ENCODE results near the gene MMP25.

Gene MMP25

GRCh38 chr16:3045758-3046640 is at the start of gene MMP25:
TSS of gene MMP25 (plus strand) at chr16:3046561. CDS start at chr16:3046918, 357 bp downstream.
- DNase-seq, result no peak

- DNase-seq, result no peak
These were observed 46.4 kb upstream of the MMP25 start for GRCh38 chr16:2999929-3000328.

GRCh38 chr16:3000540-3000939 is 45.8 kb upstream of the MMP25 start:
- no peak for DNase-seq

GRCh38 chr16:3001316-3001715 is 45.0 kb upstream of the MMP25 start:
- no peak for DNase-seq

GRCh38 chr16:3003582-3004270 is 42.6 kb upstream of the MMP25 start:
- DNase-seq, result peak; percentile 95

GRCh38 chr16:3004319-3004718 is 42.0 kb upstream of the MMP25 start:
- no peak for DNase-seq

- no peak for DNase-seq
These were observed 41.5 kb upstream of the MMP25 start for GRCh38 chr16:3004781-3005284.

GRCh38 chr16:3007059-3007956 is 39.1 kb upstream of the MMP25 start:
- DNase-seq, result no peak

- no peak for DNase-seq
These were observed 38.2 kb upstream of the MMP25 start for GRCh38 chr16:3007957-3008689.

GRCh38 chr16:3008690-3009037 is 37.7 kb upstream of the MMP25 start:
- no peak for DNase-seq

- DNase-seq, result no peak
These were observed 36.6 kb upstream of the MMP25 start for GRCh38 chr16:3009568-3010390.

- DNase-seq, result no peak
These were observed 35.9 kb upstream of the MMP25 start for GRCh38 chr16:3010510-3010909.

GRCh38 chr16:3012246-3012645 is 34.1 kb upstream of the MMP25 start:
- no peak for DNase-seq

- DNase-seq, result no peak
These were observed 33.4 kb upstream of the MMP25 start, which contains the start of gene CLDN9 for GRCh38 chr16:3012828-3013420. TSS of gene CLDN9 (plus strand) at chr16:3012923. CDS start at chr16:3013363, 440 bp downstream.

GRCh38 chr16:3013491-3013951 is 32.8 kb upstream of the MMP25 start:
- DNase-seq, result no peak

- no peak for DNase-seq
These were observed 32.2 kb upstream of the MMP25 start for GRCh38 chr16:3013998-3014690.

GRCh38 chr16:3014971-3015370 is 31.4 kb upstream of the MMP25 start:
- no peak for DNase-seq

- DNase-seq, result no peak
These were observed 30.4 kb upstream of the MMP25 start for GRCh38 chr16:3015865-3016521.

- DNase-seq, result no peak
These were observed 29.0 kb upstream of the MMP25 start for GRCh38 chr16:3017344-3017743.

Measured in activated CD4-positive, alpha-beta T cell treated with anti-CD3 and anti-CD28 coated beads for 1 hour (primary cell).